ENCODE measurements around the gene CMBL. TPM values are rescaled to one million over a fixed set of nuclear protein-coding genes. Genes with fewer than 3 reads are reported as not detected.
"Not testable (repeated sequence)": the region's sequence is repeated elsewhere in the genome, so short reads cannot be mapped to it uniquely, and the experiment has no call there.

CMBL gene
- total RNA-seq, 1 experiment from 2014 or later = 12.6 TPM

DNA sequence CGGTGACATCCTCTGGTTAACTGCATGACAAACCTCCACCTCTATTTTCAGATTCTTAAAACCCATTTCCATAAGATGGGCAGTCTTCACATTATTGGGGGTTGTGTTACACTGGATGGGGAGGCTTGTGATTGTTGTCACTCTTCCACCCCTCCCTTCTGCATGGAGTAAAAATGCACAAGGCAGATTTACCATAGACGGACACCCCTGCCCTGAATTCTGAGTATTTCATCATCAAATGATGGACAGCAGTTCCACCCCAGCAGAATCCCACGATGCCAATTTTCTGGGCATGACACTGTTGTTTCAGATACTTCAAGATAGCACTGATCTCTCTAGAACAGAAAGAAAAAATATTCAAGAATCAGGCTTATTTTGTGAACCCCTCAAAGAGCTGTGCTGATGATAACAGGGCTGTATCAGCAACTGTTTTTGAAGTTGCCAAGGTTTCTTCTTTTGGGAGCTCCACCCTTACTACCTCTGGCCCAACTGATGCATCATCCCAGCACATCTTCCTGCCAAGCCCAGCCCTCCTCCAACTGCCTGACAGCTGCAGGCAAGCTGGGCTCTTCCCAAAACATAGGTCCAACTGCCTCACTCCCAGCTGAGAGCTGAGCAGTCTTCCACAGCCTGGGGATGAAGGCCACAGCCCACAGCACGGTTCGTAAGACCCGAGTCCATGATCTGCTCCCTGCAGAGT is 21.4 kb downstream of the CMBL start:
- no peaks in the 10 kb centered on the region for H3K27me3 Mint-ChIP-seq (ENCODE audit: low read depth)
- Histone ChIP-seq H2BK12ac (ENCODE audit: insufficient read length, low read depth, low read length) (no peak overlapping the region), H3K4ac (ENCODE audit: low read depth, low read length) (no peak overlapping the region), H3T11ph (ENCODE audit: low read length) (no peak overlapping the region), H2BK20ac (ENCODE audit: low read depth, low read length, poor library complexity, severe bottlenecking) (no peak overlapping the region), H3K56ac (ENCODE audit: insufficient read length, low read depth, low read length) (no peak overlapping the region), H4K20me1 (ENCODE audit: control insufficient read depth, insufficient read depth, insufficient read length) (no peaks in the 10 kb centered on the region), H2BK5ac (ENCODE audit: insufficient read length, low read length) (no peak overlapping the region), H3K18ac (ENCODE audit: insufficient read length, low read depth, low read length) (no peak overlapping the region), H3K23ac (ENCODE audit: insufficient read length, low read depth, low read length) (no peak overlapping the region), H2AFZ (ENCODE audit: low read length) (no peak overlapping the region), H3K9me3 (ENCODE audit: control insufficient read depth, low read depth, low read length) (no peaks in the 10 kb centered on the region), H3K79me1 (ENCODE audit: insufficient read depth, low read depth, low read length, poor library complexity, severe bottlenecking) (no peaks in the 10 kb centered on the region), H4K91ac (ENCODE audit: insufficient read length, low read depth, low read length) (no peak overlapping the region), H3K4me1 (ENCODE audit: insufficient read depth, low read length) (no peaks in the 10 kb centered on the region), H3K14ac (ENCODE audit: insufficient read depth, low read length) (no peak overlapping the region), H3K27me3 (ENCODE audit: insufficient read depth, low read length) (no peaks in the 10 kb centered on the region), H3K9ac (ENCODE audit: extremely low read depth, insufficient read length, low read length) (no peak overlapping the region), H3K23me2 (ENCODE audit: insufficient read length, low read depth, low read length, poor library complexity, severe bottlenecking) (no peaks in the 10 kb centered on the region), H2BK15ac (ENCODE audit: low read depth, low read length) (no peak overlapping the region), H3K4me2 (ENCODE audit: insufficient read depth, insufficient read length, low read length) (no peak overlapping the region), H2AK5ac (ENCODE audit: insufficient read length, low read length) (no peak overlapping the region), H4K5ac (ENCODE audit: insufficient read length, low read depth, low read length) (no peak overlapping the region), H3K79me2 (ENCODE audit: insufficient read depth, low read length) (no peaks in the 10 kb centered on the region), H3K27ac (ENCODE audit: insufficient read length, low read depth, low read length) (no peak overlapping the region), H4K8ac (replicated peaks; ENCODE audit: insufficient read length, low read depth, low read length) (no peak overlapping the region), H2BK120ac (ENCODE audit: low read depth, low read length, poor library complexity, severe bottlenecking) (no peak overlapping the region)
- H3K36me3 Mint-ChIP-seq (ENCODE audit: insufficient read depth in 1 of 3, low read depth in 3 of 3) = peaks cover 11 to 18% (median 12%) of the 10 kb centered on the region in 3 experiments
- H3K4me3 Mint-ChIP-seq = no peak overlapping the region
- no CpG with 5 or more reads among the region's 6 CpGs for WGBS (ENCODE audit: extremely low coverage, insufficient read length, low lambda C conversion rate)
- 0 out of 7 replicates have a peak overlapping the region, but pooled peaks of 1 of the 3 experiments have one; percentile 1 for H3K27ac Mint-ChIP-seq
- no peak for TF ChIP-seq CTCF (conservative IDR thresholded peaks at IDR 0.05)
- DNase-seq = no peak
- H3K9me3 Mint-ChIP-seq = peaks cover 0 to 2% of the 10 kb centered on the region in 2 experiments; a peak in 2 of 5 replicates
- H3K4me1 Mint-ChIP-seq = peaks cover 8 to 11% of the 10 kb centered on the region in 2 experiments; a peak in 3 of 4 replicates

DNA sequence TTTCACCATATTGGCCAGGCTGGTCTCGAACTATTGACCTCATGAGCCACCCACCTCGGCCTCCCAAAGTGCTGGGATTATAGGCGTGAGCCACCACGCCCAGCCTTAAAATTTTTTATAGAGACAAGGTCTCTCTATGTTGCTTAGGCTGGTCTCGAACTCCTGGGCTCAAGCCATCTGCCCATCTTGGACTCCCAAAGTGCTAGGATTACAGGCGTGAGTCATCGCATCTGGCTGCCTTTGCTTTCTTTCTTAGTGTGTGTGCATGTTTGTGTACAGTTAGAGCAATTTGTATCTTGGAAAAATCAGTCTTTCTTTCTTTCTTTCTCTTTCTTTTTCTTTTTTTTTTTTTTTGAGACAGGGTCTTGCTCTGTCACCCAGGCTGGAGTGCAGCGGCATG is 22.3 kb downstream of the CMBL start:
- not testable (repeated sequence) for H3K9me3 Mint-ChIP-seq; H3K4ac ChIP-seq (ENCODE audit: low read depth, low read length); H3K79me2 ChIP-seq (ENCODE audit: insufficient read depth, low read length); H4K5ac ChIP-seq (ENCODE audit: insufficient read length, low read depth, low read length); H4K91ac ChIP-seq (ENCODE audit: insufficient read length, low read depth, low read length); H2BK20ac ChIP-seq (ENCODE audit: low read depth, low read length, poor library complexity, severe bottlenecking); H3T11ph ChIP-seq (ENCODE audit: low read length); H2BK15ac ChIP-seq (ENCODE audit: low read depth, low read length); H3K27ac Mint-ChIP-seq; H2AFZ ChIP-seq (ENCODE audit: low read length); H3K4me2 ChIP-seq (ENCODE audit: insufficient read depth, insufficient read length, low read length); H3K23ac ChIP-seq (ENCODE audit: insufficient read length, low read depth, low read length); H3K27me3 Mint-ChIP-seq (ENCODE audit: low read depth); H3K9ac ChIP-seq (ENCODE audit: extremely low read depth, insufficient read length, low read length); H3K79me1 ChIP-seq (ENCODE audit: insufficient read depth, low read depth, low read length, poor library complexity, severe bottlenecking); DNase-seq; H3K27me3 ChIP-seq (ENCODE audit: insufficient read depth, low read length); H3K27ac ChIP-seq (ENCODE audit: insufficient read length, low read depth, low read length); H4K8ac ChIP-seq (replicated peaks; ENCODE audit: insufficient read length, low read depth, low read length); H3K9me3 ChIP-seq (ENCODE audit: control insufficient read depth, low read depth, low read length); H3K4me1 ChIP-seq (ENCODE audit: insufficient read depth, low read length); H2BK12ac ChIP-seq (ENCODE audit: insufficient read length, low read depth, low read length); H3K14ac ChIP-seq (ENCODE audit: insufficient read depth, low read length); H2AK5ac ChIP-seq (ENCODE audit: insufficient read length, low read length); H3K56ac ChIP-seq (ENCODE audit: insufficient read length, low read depth, low read length); H2BK120ac ChIP-seq (ENCODE audit: low read depth, low read length, poor library complexity, severe bottlenecking); H3K18ac ChIP-seq (ENCODE audit: insufficient read length, low read depth, low read length); H3K4me3 Mint-ChIP-seq; H3K23me2 ChIP-seq (ENCODE audit: insufficient read length, low read depth, low read length, poor library complexity, severe bottlenecking); H4K20me1 ChIP-seq (ENCODE audit: control insufficient read depth, insufficient read depth, insufficient read length); H2BK5ac ChIP-seq (ENCODE audit: insufficient read length, low read length)
- Mint-ChIP-seq H3K4me1 (peaks cover 8 to 11% of the 10 kb centered on the region in 2 experiments; a peak in 3 of 4 replicates), H3K36me3 (ENCODE audit: insufficient read depth in 1 of 3, low read depth in 3 of 3) (peaks cover 6 to 18% (median 11%) of the 10 kb centered on the region in 3 experiments)
- no CpG with 5 or more reads among the region's 8 CpGs for WGBS (ENCODE audit: extremely low coverage, insufficient read length, low lambda C conversion rate)
